Heart right ventricle (tissue), 16 donors: Measurements from ENCODE around the gene POLRMT. TPM values are rescaled to one million over a fixed set of nuclear protein-coding genes. Genes with fewer than 3 reads are reported as not detected.

Experiments used
- ATAC-seq, 8 donors: fragments of 200-7000 bp; cut with Tn5 transposase; one replicate each; pipeline ENCODE4 v1.9.1; 2020; ENCODE audit warnings: mild to moderate bottlenecking in 8 of 8, moderate library complexity in 8 of 8, moderate number of reproducible peaks in 1 of 8
- DNase-seq, 2 donors: peaks; one replicate each; pipeline ENCODE4 v3.0.0-alpha.2; 2020
- H3K27ac ChIP-seq, 10 donors: fragments of 200-600 bp; sonication (generic) in 2 of 10; one replicate each; pipeline versions ENCODE4 v1.5.0 to v1.8.0; 2020 to 2022; ENCODE audit warnings: mild to moderate bottlenecking in 3 of 10
- H3K27me3 ChIP-seq, 7 donors: fragments of 200-600 bp; one replicate each; pipeline ENCODE4 v1.8.0; 2021 to 2022; ENCODE audit warnings: mild to moderate bottlenecking in 2 of 7
- H3K36me3 ChIP-seq, 9 donors: fragments of 200-600 bp; sonication (generic) in 1 of 9; one replicate each; pipeline versions ENCODE4 v1.5.0 to v1.8.0; 2020 to 2022; ENCODE audit warnings: mild to moderate bottlenecking in 2 of 9
- H3K4me1 ChIP-seq, 9 donors: fragments of 200-600 bp; sonication (generic) in 1 of 9; one replicate each; pipeline versions ENCODE4 v1.5.0 to v1.8.0; 2020 to 2022; ENCODE audit warnings: mild to moderate bottlenecking in 4 of 9
- H3K4me3 ChIP-seq, 10 donors: fragments of 200-600 bp; sonication (generic) in 2 of 10; one replicate each; pipeline versions ENCODE4 v1.5.0 to v1.8.0; 2020 to 2022; ENCODE audit warnings: mild to moderate bottlenecking in 7 of 10, moderate library complexity in 2 of 10
- H3K9me3 ChIP-seq, 11 donors: fragments of 200-600 bp in 10 of 11; sonication (generic) in 2 of 11; one replicate each; pipeline versions ENCODE4 v1.5.0 to v1.8.0; 2013 to 2022; ENCODE audit warnings: mild to moderate bottlenecking in 2 of 11, control low read depth in 1 of 11, moderate library complexity in 1 of 11
- WGBS, 2 donors: extraction: QIAGEN DNeasy Blood & Tissue Kit; methylation state at CpG; one replicate each; pipeline ENCODE4 v1.1.7; 2013; ENCODE audit warnings: inconsistent platforms in 1 of 2; 5-methylcytosine and 5-hydroxymethylcytosine counted together
- intact Hi-C, 10 donors: fragments of 100-400 bp; cut with DNase I; formaldehyde crosslinking; loops; one replicate each; pipeline versions ENCODE4 v1.11.1 to v1.14.2; 2022
- polyA plus RNA-seq, 2 donors: library from polyadenylated mRNA; stranded (reverse); fragments of 200-250 nt; gene quantifications; one replicate each; pipeline ENCODE4 v1.2.3, GENCODE V29; 2013
- total RNA-seq, 10 donors: library from RNA; stranded (reverse); fragmentation: NEBNext Ultra II Directional in 3 of 10; extraction: Animal tissue kit (Norgen Biotek cat#: 25700) in 3 of 10; gene quantifications; one replicate each; pipeline versions ENCODE4 v1.2.1 to v1.2.4, GENCODE V29; 2021 to 2023
- TF ChIP-seq, protein P1 (sequence below), 9 donors: fragments of 200-600 bp; sonication (generic) in 2 of 9; IDR thresholded peaks; one replicate each; pipeline versions ENCODE4 v1.5.0 to v1.8.0; 2021 to 2022; ENCODE audit warnings: antibody characterized with exemption in 9 of 9, mild to moderate bottlenecking in 5 of 9, moderate library complexity in 1 of 9
- donor health status: Arrhythmogenic right ventricular cardiomyopathy.
- donor health status: ischemic (EF 13 %, LVEDD 7.1; RV severe dilation, severe dysfunction).
- donor health status: healthy with polysubstance abuse.
- donor health status: DM: no; HTN: yes; CAD: no.
- donor health status: DM: no; HTN: no; CAD: no.
- donor health status: ischemic (EF 25% LVEDD 6.9; RV normal size, moderate dysfunction).
- donor health status: ischemic (EF 25% LVEDD 5.7; RV mildly dilated, moderate dysfunction).
- donor health status: healthy.
- donor health status: DM: yes; HTN: yes; CAD: no.
- donor health status: Ischemic cardiomyopathy.
- donor health status: ischemic (EF 35%, LVEDD 5.7; RV mildly dilated, moderate dysfunction).
- donor health status: nonischemic (EF 11% LVEDD 7.7; RV severe dilation, severe dysfunction).
- donor health status: DM: yes; HTN: yes; CAD: no.
- donor health status: PGD.
- donor health status: ischemic (EF 29% LVEDD 5.4; RV normal size, mild dysfunction).
- donor health status: nonischemic (EF 23%, LVEDD 6.1; RV moderate dilation, normal function).

Gene POLRMT
- total and polyA plus RNA-seq, 12 donors, result 37.2 to 159 (median 45.3) TPM

DNA sequence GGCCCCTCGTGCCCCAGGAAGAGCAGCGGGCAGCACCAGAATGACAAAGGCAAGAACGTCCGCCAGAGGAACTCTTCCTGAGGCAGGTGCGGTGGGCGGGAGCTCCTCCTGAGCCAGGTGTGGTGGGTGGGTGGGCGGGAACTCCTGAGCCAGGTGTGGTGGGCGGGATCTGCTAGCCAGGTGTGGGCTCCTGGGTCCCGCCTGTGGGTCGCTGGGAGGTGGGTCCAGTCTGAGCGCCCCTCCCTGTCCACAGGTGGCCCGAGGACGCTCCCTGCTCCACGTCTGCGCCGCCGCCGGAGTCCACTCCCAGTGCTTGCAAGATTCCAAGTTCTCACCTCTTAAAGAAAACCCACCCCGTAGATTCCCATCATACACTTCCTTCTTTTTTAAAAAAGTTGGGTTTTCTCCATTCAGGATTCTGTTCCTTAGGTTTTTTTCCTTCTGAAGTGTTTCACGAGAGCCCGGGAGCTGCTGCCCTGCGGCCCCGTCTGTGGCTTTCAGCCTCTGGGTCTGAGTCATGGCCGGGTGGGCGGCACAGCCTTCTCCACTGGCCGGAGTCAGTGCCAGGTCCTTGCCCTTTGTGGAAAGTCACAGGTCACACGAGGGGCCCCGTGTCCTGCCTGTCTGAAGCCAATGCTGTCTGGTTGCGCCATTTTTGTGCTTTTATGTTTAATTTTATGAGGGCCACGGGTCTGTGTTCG, 50.7 kb downstream of the POLRMT start:
- Histone ChIP-seq H3K27me3 (peaks cover 0 to 7% (median 2%) of the 10 kb centered on the region in 7 donors), H3K4me1 (peaks cover 9 to 67% (median 35%) of the 10 kb centered on the region in 9 donors), H3K27ac (peak overlapping the region in 1 of 10 donors; percentile 41), H3K9me3 (no peaks in the 10 kb centered on the region), H3K4me3 (no peak overlapping the region), H3K36me3 (peaks cover 0 to 60% (median 26%) of the 10 kb centered on the region in 9 donors)
- intact Hi-C loops, result no loop called here
- DNase-seq (no peak), ATAC-seq (no peak)
- TF ChIP-seq, protein P1, sequence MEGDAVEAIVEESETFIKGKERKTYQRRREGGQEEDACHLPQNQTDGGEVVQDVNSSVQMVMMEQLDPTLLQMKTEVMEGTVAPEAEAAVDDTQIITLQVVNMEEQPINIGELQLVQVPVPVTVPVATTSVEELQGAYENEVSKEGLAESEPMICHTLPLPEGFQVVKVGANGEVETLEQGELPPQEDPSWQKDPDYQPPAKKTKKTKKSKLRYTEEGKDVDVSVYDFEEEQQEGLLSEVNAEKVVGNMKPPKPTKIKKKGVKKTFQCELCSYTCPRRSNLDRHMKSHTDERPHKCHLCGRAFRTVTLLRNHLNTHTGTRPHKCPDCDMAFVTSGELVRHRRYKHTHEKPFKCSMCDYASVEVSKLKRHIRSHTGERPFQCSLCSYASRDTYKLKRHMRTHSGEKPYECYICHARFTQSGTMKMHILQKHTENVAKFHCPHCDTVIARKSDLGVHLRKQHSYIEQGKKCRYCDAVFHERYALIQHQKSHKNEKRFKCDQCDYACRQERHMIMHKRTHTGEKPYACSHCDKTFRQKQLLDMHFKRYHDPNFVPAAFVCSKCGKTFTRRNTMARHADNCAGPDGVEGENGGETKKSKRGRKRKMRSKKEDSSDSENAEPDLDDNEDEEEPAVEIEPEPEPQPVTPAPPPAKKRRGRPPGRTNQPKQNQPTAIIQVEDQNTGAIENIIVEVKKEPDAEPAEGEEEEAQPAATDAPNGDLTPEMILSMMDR (IDR thresholded peaks at IDR 0.05), result no peak
- WGBS, 2 donors, result 82 to 91% methylated on average over 30 to 31 of the region's 31 CpGs

DNA sequence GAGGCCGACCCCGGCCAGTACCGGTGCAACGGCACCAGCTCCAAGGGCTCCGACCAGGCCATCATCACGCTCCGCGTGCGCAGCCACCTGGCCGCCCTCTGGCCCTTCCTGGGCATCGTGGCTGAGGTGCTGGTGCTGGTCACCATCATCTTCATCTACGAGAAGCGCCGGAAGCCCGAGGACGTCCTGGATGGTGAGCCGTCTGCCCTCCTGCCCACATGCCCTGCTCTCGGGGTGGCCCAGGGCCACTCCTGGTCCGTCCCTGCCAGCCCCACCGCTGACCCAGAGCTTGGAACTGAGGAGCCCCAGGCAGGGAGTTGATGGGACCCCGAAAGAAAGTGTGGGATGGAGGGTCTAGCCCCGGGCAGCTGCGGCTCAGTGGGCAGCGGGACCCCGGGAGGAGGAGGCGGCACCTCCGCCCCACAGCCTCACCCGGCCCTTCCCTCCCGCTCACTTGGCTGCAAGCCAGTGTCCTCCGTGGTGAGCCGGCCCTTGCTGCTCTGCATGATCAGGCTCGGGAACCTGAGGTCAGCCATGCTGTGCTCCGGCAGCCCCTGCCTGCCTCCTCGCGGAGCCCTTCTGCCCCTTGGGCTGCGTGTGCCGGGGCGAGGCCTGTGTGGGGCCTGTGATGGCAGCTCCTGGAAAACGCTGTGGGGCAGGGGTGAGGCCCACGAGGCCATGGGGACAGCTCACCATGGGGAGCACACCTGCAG, 51.8 kb downstream of the POLRMT start:
- 69 to 75% methylated on average over 40 of the region's 40 CpGs for WGBS, 2 donors
- peaks cover 0 to 63% (median 26%) of the 10 kb centered on the region in 9 donors for H3K36me3 ChIP-seq
- peaks cover 11 to 78% (median 45%) of the 10 kb centered on the region in 9 donors for H3K4me1 ChIP-seq
- TF ChIP-seq, protein P1 (IDR thresholded peaks at IDR 0.05), result no peak
- H3K9me3 ChIP-seq, result no peaks in the 10 kb centered on the region
- peaks cover 0 to 4% (median 0%) of the 10 kb centered on the region in 7 donors for H3K27me3 ChIP-seq
- intact Hi-C loops, result no loop called here
- no peak overlapping the region for H3K4me3 ChIP-seq
- ATAC-seq, result peak in 1 of 8 donors; percentile 7
- peak overlapping the region in 2 of 10 donors; percentile 20 to 43 for H3K27ac ChIP-seq
- DNase-seq, result peak in 1 of 2 donors; percentile 54

DNA sequence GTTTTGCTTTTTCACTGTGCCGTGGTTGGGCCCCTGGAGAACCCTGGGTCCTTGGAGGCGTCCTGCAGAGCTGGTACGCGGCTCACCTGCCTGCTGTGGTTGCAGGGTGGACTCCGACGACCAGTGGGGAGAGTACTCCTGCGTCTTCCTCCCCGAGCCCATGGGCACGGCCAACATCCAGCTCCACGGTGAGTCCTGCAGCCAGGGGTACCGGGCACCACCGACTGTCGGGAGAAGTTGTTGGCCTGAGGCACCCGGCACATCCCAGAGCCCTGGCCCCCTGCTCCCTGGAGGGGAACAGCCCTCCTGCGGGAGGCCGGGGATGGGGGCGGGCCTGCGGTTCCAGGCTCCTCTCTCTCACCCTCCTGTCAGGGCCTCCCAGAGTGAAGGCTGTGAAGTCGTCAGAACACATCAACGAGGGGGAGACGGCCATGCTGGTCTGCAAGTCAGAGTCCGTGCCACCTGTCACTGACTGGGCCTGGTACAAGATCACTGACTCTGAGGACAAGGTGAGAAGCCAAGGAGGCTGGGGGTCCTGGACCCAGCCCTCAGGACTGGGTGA, 53.0 kb downstream of the POLRMT start:
- 71% methylated on average over 22 of the region's 22 CpGs for WGBS, 2 donors
- H3K4me1 ChIP-seq, result peaks cover 16 to 90% (median 56%) of the 10 kb centered on the region in 9 donors
- ATAC-seq (no peak), DNase-seq (no peak)
- intact Hi-C loops, result no loop called here
- H3K4me3 ChIP-seq, result no peak overlapping the region
- H3K27me3 ChIP-seq, result peaks cover 0 to 4% (median 0%) of the 10 kb centered on the region in 7 donors
- peaks cover 0 to 63% (median 26%) of the 10 kb centered on the region in 9 donors for H3K36me3 ChIP-seq
- TF ChIP-seq, protein P1 (IDR thresholded peaks at IDR 0.05), result no peak
- H3K27ac ChIP-seq, result peak overlapping the region in 3 of 10 donors; percentile 30 to 96 (median 36)
- H3K9me3 ChIP-seq, result no peaks in the 10 kb centered on the region

DNA sequence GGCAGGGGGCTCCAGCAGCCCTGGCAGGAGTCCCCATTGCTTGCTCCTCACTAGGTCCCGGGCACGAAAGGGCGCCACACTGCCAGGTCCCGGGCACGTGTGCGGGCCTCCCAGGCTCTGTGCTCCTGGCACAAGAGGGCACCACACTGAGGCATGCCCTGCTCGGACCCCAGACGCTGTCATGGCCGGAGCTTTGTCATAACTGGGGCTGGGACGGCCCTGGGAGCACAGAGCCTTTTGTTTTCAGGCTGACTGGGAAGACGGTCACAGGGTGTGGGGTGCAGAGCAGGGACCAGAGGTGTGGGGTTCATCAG, 53.5 kb downstream of the POLRMT start:
- TF ChIP-seq, protein P1 (IDR thresholded peaks at IDR 0.05), result no peak
- H3K9me3 ChIP-seq, result no peaks in the 10 kb centered on the region
- H3K4me3 ChIP-seq, result peak overlapping the region in 1 of 10 donors; percentile 20
- whole genome bisulfite sequencing, 2 donors, result 71 to 77% methylated on average over 11 of the region's 11 CpGs
- intact Hi-C loops, result no loop called here
- H3K27ac ChIP-seq, result peak overlapping the region in 6 of 10 donors; percentile 10 to 96 (median 33)
- H3K36me3 ChIP-seq, result peaks cover 0 to 63% (median 26%) of the 10 kb centered on the region in 9 donors
- peaks cover 0 to 3% (median 0%) of the 10 kb centered on the region in 7 donors for H3K27me3 ChIP-seq
- H3K4me1 ChIP-seq, result peaks cover 19 to 95% (median 61%) of the 10 kb centered on the region in 9 donors
- ATAC-seq, result no peak
- DNase-seq, result no peak
